ENCODE results near the gene EEF2KMT. TPM values are rescaled to one million over a fixed set of nuclear protein-coding genes. Genes with fewer than 3 reads are reported as not detected.
"Not testable (repeated sequence)": the region's sequence is repeated elsewhere in the genome, so short reads cannot be mapped to it uniquely, and the experiment has no call there.

Gene EEF2KMT, protein sequence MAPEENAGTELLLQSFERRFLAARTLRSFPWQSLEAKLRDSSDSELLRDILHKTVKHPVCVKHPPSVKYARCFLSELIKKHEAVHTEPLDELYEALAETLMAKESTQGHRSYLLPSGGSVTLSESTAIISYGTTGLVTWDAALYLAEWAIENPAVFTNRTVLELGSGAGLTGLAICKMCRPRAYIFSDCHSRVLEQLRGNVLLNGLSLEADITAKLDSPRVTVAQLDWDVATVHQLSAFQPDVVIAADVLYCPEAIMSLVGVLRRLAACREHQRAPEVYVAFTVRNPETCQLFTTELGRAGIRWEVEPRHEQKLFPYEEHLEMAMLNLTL
- polyA plus RNA-seq (ENCODE audit: insufficient read length in 4 of 4), result 10 to 100 TPM; 10.7 to 16.2 (median 13.5) TPM

- DNase-seq (ENCODE audit: low read depth in 4 of 4, low spot score in 3 of 4), result peak; percentile 91 to 96 (median 94)
Observed at GRCh38 chr16:5097470-5098220, at the start of gene EEF2KMT. TSS of gene EEF2KMT (minus strand) at chr16:5097795. CDS start at chr16:5097739, 56 bp downstream.

GRCh38 chr16:5144621-5144956 is 47.0 kb upstream of the EEF2KMT start:
- DNase-seq (ENCODE audit: low read depth in 4 of 4, low spot score in 3 of 4), result not testable (repeated sequence)

GRCh38 chr16:5143761-5144620 is 46.4 kb upstream of the EEF2KMT start:
- DNase-seq (ENCODE audit: low read depth in 4 of 4, low spot score in 3 of 4), result no peak

DNA sequence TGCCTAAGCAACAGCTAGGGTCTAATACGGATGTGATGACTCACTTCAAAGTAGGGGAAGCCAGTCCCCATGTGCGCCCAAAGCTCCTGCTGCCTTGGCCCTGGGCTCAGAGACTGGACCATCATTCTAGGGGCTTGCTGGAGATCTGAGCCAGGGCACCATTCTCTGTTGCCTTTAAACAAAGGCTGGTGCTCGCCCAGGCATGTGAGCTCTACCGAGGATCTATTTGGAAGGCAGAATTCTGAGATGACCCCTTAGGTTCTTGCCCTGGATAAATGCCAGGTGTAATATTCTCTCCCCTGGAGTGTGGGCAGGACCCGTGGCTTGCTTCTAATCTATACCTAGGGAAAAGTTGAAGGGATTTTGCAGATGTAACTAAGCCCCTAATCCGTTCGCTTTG is 42.6 kb upstream of the EEF2KMT start:
- DNase-seq (ENCODE audit: low read depth in 4 of 4, low spot score in 3 of 4), result not testable (repeated sequence)

DNA sequence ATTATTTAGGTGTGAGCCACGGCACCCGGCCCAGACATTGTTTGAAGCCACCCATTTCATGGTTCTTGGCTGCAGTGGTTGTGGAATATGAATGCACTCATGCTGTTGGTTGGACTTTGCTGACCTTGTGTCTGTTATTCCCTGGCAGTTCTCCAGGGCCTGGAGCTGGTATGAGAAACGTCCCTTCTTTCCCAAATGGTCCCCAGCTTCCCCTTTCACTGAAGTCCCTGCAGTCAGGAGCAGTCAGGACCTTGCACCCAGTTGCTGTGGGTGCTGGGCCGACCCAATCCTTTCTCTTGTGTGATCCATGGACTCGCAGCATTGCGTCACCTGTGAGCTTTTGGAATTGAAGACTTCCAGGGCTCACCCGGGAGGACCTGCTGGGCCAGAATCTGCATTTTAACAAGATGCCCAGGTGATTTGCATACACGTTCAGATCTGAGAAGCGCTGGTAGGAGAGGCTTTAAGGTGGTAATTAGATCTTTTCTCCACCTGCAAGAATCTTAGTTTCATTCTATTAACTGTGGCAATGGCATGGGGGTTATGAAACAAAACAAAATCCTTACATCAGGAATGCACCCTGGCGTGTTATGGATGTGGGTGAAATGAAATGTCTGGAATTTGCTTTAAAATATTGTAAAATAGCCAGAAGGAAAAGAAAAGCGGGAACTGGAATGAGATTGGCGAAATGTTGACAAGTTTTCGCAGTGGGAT is 37.3 kb upstream of the EEF2KMT start:
- not testable (repeated sequence) for DNase-seq (ENCODE audit: low read depth in 4 of 4, low spot score in 3 of 4)

DNA sequence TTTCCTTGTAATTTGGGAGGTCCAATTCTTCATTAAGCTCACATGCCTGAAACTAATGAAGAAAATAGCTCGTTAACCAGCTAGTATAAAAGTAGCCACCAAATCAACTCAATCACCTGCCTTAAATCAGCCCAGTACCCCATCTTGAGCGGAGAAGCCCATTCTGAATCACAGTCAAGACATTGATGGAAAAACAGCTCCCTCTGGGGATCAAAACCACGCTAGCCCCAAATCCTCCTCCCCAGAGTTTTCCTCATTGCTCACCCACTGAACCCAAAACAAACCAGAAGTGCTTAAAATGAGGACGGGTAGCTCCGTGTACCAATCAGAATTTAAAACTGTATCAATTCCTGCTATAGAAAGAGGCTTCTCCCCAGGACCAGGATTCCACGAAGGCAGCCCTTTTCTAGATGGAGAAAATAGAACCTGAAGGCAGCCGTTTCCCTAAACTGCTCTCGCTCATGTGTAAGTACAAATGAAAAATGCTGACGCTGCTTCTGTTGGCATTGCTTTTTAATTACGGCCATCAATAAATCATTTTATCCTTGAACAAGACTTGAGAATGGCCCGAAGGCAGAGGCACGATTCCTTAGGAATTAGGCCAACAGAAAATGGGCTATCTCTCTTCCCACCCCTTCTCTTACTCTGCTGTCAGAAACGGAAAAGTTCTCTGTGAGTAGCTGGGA is 35.5 kb upstream of the EEF2KMT start:
- DNase-seq (ENCODE audit: low read depth in 4 of 4, low spot score in 3 of 4), result not testable (repeated sequence)

DNA sequence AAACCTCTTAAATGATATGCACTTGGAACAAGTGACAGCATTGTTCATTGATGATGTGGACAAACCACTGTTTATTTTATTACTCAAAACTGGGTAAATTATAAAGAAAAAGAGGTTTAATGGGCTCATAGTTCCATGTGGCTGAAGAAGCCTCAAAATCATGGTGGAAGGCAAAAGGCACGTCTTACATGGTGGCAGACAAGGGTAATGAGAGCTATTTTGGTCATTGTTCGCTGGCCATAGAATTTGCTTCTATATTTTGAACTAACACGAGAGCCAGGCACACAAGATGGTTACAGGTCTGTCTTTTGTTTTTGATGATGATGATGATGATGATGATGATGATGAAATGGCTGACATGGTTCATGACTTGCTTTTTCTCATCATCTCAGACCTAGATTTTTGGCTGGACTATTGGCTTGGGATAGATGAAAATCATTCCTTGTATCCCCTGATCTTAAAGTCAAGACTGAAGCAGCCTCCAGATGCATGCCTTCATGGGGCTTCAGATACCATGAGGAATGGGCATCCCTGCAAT is 33.9 kb upstream of the EEF2KMT start:
- DNase-seq (ENCODE audit: low read depth in 4 of 4, low spot score in 3 of 4), result not testable (repeated sequence)

GRCh38 chr16:5117300-5118087 is 19.9 kb upstream of the EEF2KMT start:
- DNase-seq (ENCODE audit: low read depth in 4 of 4, low spot score in 3 of 4), result not testable (repeated sequence)

DNA sequence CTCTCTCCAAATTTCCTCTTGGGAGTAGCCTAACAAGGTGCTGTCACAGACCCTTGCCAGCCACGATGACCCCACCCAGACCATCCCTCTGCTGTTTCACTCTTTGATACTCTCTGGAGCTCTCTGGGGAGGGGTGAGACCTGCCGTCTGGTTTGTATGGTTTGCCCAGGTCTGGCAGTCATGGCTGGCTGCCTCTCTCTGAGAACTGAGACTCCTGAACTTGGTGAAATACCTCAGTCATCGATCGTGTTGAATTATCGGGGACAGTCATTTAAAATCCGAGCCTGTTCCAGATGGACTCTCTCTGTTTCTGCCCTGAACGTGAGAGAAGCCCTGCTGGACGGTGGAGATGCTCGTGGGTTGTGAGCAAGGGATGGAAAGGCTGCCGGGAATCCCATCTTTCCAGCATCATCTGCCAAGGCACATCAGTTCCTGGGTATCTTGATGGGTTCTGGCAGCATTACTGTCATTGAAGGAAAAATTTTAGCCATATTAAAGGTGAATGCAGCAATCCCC is 19.2 kb upstream of the EEF2KMT start:
- not testable (repeated sequence) for DNase-seq (ENCODE audit: low read depth in 4 of 4, low spot score in 3 of 4)

DNA sequence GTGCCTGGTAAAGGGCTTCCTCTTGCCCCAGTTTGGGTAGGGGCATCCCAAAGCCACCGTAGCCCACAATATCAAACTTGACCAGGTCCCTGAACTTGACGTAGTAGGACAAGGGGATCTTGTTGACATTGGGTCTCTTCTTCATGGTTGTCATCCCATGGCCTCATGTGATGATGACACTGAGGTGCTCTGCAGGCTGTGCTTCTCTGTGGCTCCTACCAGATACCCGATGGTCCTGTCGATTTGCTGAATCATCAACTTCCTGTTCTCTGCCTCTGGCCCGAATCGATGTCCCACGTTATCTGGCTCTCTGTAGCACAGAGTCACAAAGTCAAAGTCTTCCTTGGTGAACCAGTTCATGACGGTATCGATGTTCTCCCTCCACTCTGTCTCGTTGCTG is 13.3 kb upstream of the EEF2KMT start:
- not testable (repeated sequence) for DNase-seq (ENCODE audit: low read depth in 4 of 4, low spot score in 3 of 4)

DNA sequence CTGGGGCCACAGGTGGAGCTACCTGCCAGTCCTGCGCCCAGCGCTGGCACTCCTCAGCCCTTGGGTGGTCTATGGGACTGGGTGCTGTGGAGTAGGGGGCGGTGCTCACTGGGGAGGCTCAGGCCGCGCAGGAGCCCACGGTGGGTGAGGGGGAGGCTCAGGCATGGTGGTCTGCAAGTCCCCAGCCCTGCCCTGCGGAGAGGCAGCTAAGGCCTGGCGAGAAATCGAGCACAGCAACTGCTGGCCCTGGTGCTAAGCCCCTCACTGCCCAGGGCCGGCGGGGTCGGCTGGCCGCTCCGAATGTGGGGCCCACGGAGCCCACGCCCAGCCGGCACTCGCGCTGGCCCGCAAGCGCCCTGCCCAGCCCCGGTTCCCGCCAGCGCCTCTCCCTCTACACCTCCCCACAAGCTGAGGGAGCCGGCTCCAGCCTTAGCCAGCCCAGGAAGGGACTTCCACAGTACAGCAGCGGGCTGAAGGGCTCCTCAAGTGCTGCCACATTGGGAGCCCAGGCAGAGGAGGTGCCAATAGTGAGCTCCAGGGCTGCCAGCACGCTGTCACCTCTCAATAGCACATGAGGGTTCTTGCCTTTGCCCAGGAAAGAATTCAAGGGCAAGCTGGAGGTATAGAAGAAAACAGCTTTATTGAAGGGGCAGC is 11.0 kb upstream of the EEF2KMT start:
- DNase-seq (ENCODE audit: low read depth in 4 of 4, low spot score in 3 of 4), result no peak

DNA sequence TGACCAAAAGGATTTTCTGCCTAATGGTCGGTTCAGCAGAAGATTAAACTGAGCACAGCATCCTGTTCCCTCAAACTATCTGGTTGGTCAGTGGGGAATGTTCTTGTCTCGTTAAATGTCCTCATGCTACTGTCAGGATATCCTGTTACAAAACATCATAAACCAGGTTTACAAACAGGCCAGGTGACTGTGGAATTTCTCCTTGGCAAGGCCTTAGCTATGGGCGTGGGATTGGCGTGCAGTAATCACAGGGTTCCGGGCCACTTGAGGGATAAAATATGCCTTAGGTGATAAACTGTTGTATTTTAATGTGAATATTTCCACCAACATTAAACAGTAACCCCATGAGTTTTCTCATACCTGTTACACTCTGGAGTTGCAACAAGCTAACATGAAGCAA is 7.4 kb upstream of the EEF2KMT start:
- not testable (repeated sequence) for DNase-seq (ENCODE audit: low read depth in 4 of 4, low spot score in 3 of 4)

DNA sequence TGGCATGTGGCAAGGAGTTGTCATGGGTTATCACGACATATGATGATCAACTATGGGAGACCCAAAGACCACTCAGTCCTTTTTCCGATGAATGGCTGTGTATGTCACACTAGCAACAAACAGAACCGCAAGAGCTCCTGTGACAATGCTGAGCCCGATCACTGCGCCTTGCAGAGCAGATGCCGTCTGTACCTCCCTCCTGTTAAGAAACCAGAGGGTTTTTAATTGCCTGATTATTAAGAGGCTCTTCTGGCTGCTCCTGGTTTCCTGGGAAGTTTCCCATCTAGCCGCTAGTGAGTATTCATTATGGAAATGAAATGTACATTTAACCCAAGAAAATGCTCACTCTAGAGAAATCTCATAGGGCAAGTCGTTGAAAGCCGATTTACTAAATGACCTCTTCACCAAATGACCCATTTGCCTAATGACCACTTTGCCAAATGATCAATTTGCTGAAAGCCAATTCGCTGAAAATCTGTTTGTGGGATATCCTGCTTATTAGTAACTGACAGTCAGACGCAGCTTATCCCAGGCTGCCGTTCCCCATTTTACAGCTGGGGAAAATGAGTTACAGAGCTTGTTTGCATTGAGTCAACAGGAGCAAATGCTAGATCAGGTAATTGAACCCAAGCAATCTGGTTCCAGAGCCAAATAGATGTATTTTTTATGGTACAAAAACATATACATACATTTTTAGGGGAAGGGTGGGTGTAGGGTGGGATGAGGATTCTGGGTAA is 5.9 kb upstream of the EEF2KMT start:
- DNase-seq (ENCODE audit: low read depth in 4 of 4, low spot score in 3 of 4), result not testable (repeated sequence)

- DNase-seq (ENCODE audit: low read depth in 4 of 4, low spot score in 3 of 4), result not testable (repeated sequence)
Observed at GRCh38 chr16:5099174-5099573, 1.6 kb upstream of the EEF2KMT start.

GRCh38 chr16:5098221-5099159 is 895 bp upstream of the EEF2KMT start:
- peak; percentile 41 to 55 (median 46) for DNase-seq (ENCODE audit: low read depth in 4 of 4, low spot score in 3 of 4)

- not testable (repeated sequence) for DNase-seq (ENCODE audit: low read depth in 4 of 4, low spot score in 3 of 4)
Observed at GRCh38 chr16:5097061-5097469, 530 bp downstream of the EEF2KMT start.
